NCI-H510A treated with DMSO at 0.1 percent for 48 hours (cell line): ENCODE data around the gene FER1L5.

Source experiments
- DNase-seq: peaks from one replicate; lab custom pipeline; 2025; lab: John Stamatoyannopoulos, UW

Gene FER1L5

DNA sequence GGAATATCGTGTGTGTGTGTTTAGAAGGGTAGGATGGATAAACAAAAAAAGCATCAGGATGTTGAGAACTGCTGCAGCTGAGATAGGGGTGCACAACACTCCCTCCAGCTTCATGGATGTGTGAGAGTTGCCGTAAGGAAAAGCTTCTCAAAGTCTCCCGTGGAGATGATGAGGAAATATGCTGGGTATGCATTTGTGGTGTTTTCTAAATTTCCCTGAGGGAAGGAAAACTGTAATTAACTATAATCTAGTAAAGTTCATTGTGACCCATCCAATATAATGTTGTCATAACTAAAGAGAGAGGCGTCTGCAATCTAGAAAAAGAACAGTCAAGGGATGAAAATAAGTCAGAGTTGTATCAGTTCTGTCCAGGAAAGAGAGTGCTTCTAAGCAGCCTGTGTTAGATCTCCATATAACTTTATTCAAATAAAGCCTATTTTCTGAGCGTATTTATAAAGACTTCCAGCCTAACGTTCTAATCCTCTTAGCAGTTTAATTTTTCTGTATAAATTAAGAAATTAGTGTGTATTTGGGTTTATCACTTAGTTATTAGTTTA is 104.6 kb downstream of the FER1L5 start:
- no peak for DNase-seq

DNA sequence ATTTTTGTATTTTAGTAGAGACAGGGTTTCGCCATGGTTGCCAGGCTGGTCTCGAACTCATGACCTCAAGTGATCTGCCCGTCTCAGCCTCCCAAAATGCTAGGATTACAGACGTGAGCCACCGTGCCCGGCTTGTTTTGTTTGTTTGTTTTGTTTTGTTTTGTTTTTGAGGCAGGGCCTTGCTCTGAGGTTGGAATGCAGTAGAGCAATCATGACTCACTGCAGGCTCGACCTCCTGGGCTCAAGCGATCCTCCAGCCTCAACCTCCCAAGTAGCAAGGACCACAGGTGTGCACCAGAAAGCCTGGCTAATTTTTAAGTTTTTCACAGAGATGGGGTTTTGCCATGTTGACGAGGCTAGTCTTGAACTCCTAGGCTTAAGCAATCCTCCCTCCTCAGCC is 109.2 kb downstream of the FER1L5 start:
- no peak for DNase-seq

DNA sequence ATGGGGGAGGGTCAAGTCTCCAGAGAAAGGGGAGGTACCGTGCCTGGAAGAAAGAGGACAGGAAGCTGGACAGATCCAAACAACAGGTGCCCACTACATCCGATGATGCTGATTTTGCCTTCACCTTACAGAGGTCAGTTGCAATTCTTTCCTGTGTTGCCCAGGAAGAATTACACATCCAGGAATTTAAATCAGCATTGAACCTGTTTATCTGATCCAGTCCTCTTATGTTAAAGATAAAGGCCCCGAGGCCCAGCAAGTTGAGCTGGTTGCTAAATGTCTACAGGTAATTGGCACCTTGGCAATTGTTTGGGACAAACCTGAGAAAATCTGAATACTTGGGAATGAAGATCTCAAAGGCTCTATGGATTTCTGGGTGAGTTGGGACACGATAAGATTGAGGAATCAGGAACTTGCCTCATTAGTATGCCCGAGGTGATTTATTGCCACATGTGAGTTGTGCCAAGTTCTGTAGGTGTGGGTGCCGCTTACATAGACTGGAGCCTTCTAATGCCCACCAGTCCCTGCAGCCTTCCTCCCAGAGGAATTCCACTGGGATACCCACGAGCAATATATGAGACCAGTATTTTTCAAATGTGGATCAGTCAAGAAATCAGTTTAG is 111.2 kb downstream of the FER1L5 start:
- DNase-seq = no peak

DNA sequence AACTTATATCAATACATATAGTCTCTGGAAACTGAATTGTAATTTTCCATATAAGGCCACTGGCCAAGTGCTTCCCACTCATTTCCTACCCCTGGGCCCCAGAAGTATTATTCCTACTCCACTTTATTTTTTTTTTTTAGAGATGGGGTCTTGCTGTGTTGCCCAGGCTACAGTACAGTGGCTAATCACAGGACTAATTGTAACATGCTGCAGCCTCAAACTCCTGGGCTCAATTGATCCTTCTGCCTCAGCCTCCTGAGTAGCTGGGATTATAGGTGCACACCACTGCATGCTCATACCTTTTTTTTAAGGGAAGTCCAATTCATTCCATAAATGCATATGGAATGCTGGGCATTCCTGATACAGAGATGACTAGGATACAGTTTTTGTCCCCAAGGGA is 111.8 kb downstream of the FER1L5 start:
- no peak for DNase-seq
